Heart left ventricle (tissue), 13 donors: ENCODE data around the gene BORCS5.

ENCODE experiments used
- POLR2A ChIP-seq, 2 donors: fragments of 450-650 bp; IDR thresholded peaks; one replicate each; pipeline ENCODE4 v1.6.1; 2017; ENCODE audit warnings: antibody characterized with exemption in 2 of 2, mild to moderate bottlenecking in 2 of 2, moderate library complexity in 2 of 2
- TF ChIP-seq, protein P1 (sequence below), 12 donors: fragments of 200-600 bp; sonication (generic) in 4 of 12; IDR thresholded peaks; one replicate each; pipeline versions ENCODE4 v1.5.0 to v1.8.0; 2018 to 2022; ENCODE audit warnings: antibody characterized with exemption in 12 of 12, mild to moderate bottlenecking in 5 of 12
- donor health status: ischemic (EF 13 %, LVEDD 7.1; RV severe dilation, severe dysfunction).
- donor health status: DM: no; HTN: yes; CAD: no.
- donor health status: DM: no; HTN: no; CAD: no.
- donor health status: ischemic (EF 25% LVEDD 6.9; RV normal size, moderate dysfunction).
- donor health status: ischemic (EF 25% LVEDD 5.7; RV mildly dilated, moderate dysfunction).
- donor health status: ischemic (EF 35%, LVEDD 5.7; RV mildly dilated, moderate dysfunction).
- donor health status: nonischemic (EF 11% LVEDD 7.7; RV severe dilation, severe dysfunction).
- donor health status: DM: yes; HTN: yes; CAD: no.
- donor health status: PGD.
- donor health status: ischemic (EF 29% LVEDD 5.4; RV normal size, mild dysfunction).
- donor health status: nonischemic (EF 23%, LVEDD 6.1; RV moderate dilation, normal function).

DNA sequence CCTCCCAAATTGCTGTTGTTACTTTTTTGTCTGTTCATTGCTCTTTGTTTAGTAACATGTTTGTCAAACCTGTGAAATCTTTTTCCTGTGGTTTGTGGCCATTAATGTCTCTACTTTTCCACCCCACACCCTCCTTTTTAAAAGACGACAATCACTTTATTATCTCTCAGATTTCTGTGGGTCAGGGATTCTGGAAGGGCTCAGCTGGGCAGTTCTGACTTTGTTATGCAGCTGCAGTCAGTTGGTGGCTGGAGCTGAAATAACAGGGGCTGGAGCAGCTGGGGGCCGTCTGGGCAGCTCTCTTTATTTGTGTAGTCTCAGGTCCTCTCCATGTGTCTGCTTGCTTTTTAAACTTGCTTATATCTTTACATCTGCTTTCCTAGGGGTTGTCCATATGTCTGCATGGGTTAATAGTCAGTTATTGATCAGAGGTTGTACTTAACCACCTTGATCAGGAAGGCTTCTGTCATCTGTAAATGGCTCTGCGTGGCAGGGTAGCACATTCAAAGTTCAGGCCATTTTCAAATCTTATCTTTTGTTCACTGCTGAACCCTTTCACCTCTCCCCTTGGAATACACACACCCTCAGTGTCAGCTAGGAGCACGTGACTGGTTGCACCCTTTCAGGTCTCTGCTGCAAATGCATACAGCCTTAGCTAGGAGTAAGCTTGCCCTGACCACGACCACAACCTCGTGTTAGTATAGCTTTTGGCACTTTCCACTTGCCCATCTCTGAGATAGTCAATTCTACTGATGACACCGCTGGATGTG, 27.9 kb downstream of the BORCS5 start:
- TF ChIP-seq, protein P1, sequence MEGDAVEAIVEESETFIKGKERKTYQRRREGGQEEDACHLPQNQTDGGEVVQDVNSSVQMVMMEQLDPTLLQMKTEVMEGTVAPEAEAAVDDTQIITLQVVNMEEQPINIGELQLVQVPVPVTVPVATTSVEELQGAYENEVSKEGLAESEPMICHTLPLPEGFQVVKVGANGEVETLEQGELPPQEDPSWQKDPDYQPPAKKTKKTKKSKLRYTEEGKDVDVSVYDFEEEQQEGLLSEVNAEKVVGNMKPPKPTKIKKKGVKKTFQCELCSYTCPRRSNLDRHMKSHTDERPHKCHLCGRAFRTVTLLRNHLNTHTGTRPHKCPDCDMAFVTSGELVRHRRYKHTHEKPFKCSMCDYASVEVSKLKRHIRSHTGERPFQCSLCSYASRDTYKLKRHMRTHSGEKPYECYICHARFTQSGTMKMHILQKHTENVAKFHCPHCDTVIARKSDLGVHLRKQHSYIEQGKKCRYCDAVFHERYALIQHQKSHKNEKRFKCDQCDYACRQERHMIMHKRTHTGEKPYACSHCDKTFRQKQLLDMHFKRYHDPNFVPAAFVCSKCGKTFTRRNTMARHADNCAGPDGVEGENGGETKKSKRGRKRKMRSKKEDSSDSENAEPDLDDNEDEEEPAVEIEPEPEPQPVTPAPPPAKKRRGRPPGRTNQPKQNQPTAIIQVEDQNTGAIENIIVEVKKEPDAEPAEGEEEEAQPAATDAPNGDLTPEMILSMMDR (IDR thresholded peaks at IDR 0.05) = no peak
- TF ChIP-seq POLR2A (IDR thresholded peaks at IDR 0.05) = no peak
